ENCODE results near the gene RIMBP3B. TPM values are rescaled to one million over a fixed set of nuclear protein-coding genes. Genes with fewer than 3 reads are reported as not detected.
"Not testable (repeated sequence)": the region's sequence is repeated elsewhere in the genome, so short reads cannot be mapped to it uniquely, and the experiment has no call there.

RIMBP3B gene
- total RNA-seq, 2 donors from 2014 or later, result not detected

- not testable (repeated sequence) for H3K27ac ChIP-seq; H3K36me3 ChIP-seq; H3K9me3 ChIP-seq; H3K4me3 ChIP-seq; ATAC-seq (ENCODE audit: insufficient number of reproducible peaks, low FRiP score, low read depth); H3K27me3 ChIP-seq (replicated peaks; ENCODE audit: insufficient read depth); H3K4me1 ChIP-seq (ENCODE audit: control insufficient read depth in 1 of 2, low read depth in 2 of 2); DNase-seq (ENCODE audit: low spot score)
These were observed 35.6 kb downstream of the RIMBP3B start for GRCh38 chr22:21418974-21419638.

GRCh38 chr22:21420180-21420763 is 36.7 kb downstream of the RIMBP3B start:
- H3K9me3 ChIP-seq; H3K27ac ChIP-seq; H3K4me3 ChIP-seq; ATAC-seq (ENCODE audit: insufficient number of reproducible peaks, low FRiP score, low read depth); H3K27me3 ChIP-seq (replicated peaks; ENCODE audit: insufficient read depth); H3K4me1 ChIP-seq (ENCODE audit: control insufficient read depth in 1 of 2, low read depth in 2 of 2); DNase-seq (ENCODE audit: low spot score); H3K36me3 ChIP-seq: not testable (repeated sequence)

GRCh38 chr22:21424084-21424709 is 40.6 kb downstream of the RIMBP3B start:
- H3K4me1 ChIP-seq (ENCODE audit: control insufficient read depth in 1 of 2, low read depth in 2 of 2); H3K9me3 ChIP-seq; ATAC-seq (ENCODE audit: insufficient number of reproducible peaks, low FRiP score, low read depth); DNase-seq (ENCODE audit: low spot score); H3K27ac ChIP-seq; H3K36me3 ChIP-seq; H3K27me3 ChIP-seq (replicated peaks; ENCODE audit: insufficient read depth); H3K4me3 ChIP-seq: not testable (repeated sequence)

- H3K4me3 ChIP-seq; H3K27me3 ChIP-seq (replicated peaks; ENCODE audit: insufficient read depth); DNase-seq (ENCODE audit: low spot score); H3K27ac ChIP-seq; ATAC-seq (ENCODE audit: insufficient number of reproducible peaks, low FRiP score, low read depth); H3K9me3 ChIP-seq; H3K36me3 ChIP-seq; H3K4me1 ChIP-seq (ENCODE audit: control insufficient read depth in 1 of 2, low read depth in 2 of 2): not testable (repeated sequence)
These were observed 51.1 kb downstream of the RIMBP3B start for GRCh38 chr22:21434378-21435233.

- not testable (repeated sequence) for H3K36me3 ChIP-seq; H3K4me1 ChIP-seq (ENCODE audit: control insufficient read depth in 1 of 2, low read depth in 2 of 2); H3K27me3 ChIP-seq (replicated peaks; ENCODE audit: insufficient read depth); H3K9me3 ChIP-seq; DNase-seq (ENCODE audit: low spot score)
- H3K4me3 ChIP-seq, result peak overlapping the region; percentile 33
- peak overlapping the region in 1 of 2 donors; percentile 30 for H3K27ac ChIP-seq
- peak; percentile 81 for ATAC-seq (ENCODE audit: insufficient number of reproducible peaks, low FRiP score, low read depth)
These were observed 52.7 kb downstream of the RIMBP3B start for GRCh38 chr22:21435998-21436810.

- H3K4me3 ChIP-seq; ATAC-seq (ENCODE audit: insufficient number of reproducible peaks, low FRiP score, low read depth): not testable (repeated sequence)
These were observed 54.5 kb downstream of the RIMBP3B start for GRCh38 chr22:21438013-21438412.

More at GRCh38 chr22:21438013-21438412, 54.5 kb downstream of the RIMBP3B start:
- not testable (repeated sequence) for H3K4me1 ChIP-seq (ENCODE audit: control insufficient read depth in 1 of 2, low read depth in 2 of 2); DNase-seq (ENCODE audit: low spot score); H3K27ac ChIP-seq; H3K36me3 ChIP-seq; H3K27me3 ChIP-seq (replicated peaks; ENCODE audit: insufficient read depth); H3K9me3 ChIP-seq

Other genes with a start within 250 kb of the RIMBP3B start
- gene HIC2, start 33.6 kb downstream of the RIMBP3B start, total RNA-seq, result 1 to 10 TPM; 2.8 to 8.2 TPM
- gene TMEM191C, start 83.6 kb downstream of the RIMBP3B start, total RNA-seq, result under 1 TPM; 0.27 to 0.63 TPM
- under 1 TPM; 0.14 to 0.28 TPM for gene RIMBP3C, start 167.7 kb downstream of the RIMBP3B start, total RNA-seq
- 10 to 100 TPM; 33.8 to 38.3 TPM for gene UBE2L3, start 184.0 kb downstream of the RIMBP3B start, total RNA-seq
- gene YDJC, start 246.3 kb downstream of the RIMBP3B start, total RNA-seq, result 10 to 100 TPM; 18.3 to 32.3 TPM
- gene CCDC116, start 249.0 kb downstream of the RIMBP3B start, total RNA-seq, result under 1 TPM in 1 of 2 donors, not detected in 1; 0.71 TPM